HepG2 (cell line): ENCODE data around the gene CACNA1D. TPM values are rescaled to one million over a fixed set of nuclear protein-coding genes. Genes with fewer than 3 reads are reported as not detected.

ENCODE experiments used
- ATF7 ChIP-seq, 2 experiments: fragments of 450-650 bp in 1 of 2; sonication (generic) in 1 of 2; formaldehyde crosslinking in 1 of 2; IDR thresholded peaks; 2 replicates each; pipeline versions ENCODE4 v1.4.0 to v1.6.1; 2016 to 2020; ENCODE audit warnings: antibody characterized with exemption in 1 of 2, mild to moderate bottlenecking in 1 of 2, missing genetic modification reagents in 1 of 2
- CEBPG ChIP-seq: IDR thresholded peaks from 2 replicates; pipeline ENCODE4 v1.6.1; 2016
- E2F2 ChIP-seq: sonication (generic); formaldehyde crosslinking; IDR thresholded peaks from 2 replicates; pipeline ENCODE4 v1.4.0; 2020; ENCODE audit warnings: missing genetic modification reagents, borderline replicate concordance
- FOXK2 ChIP-seq: fragments of 450-650 bp; IDR thresholded peaks from 2 replicates; pipeline ENCODE4 v1.6.1; 2016
- IKZF4 ChIP-seq: sonication (generic); formaldehyde crosslinking; IDR thresholded peaks from 2 replicates; pipeline ENCODE4 v1.5.1; 2020; ENCODE audit warnings: borderline replicate concordance, mild to moderate bottlenecking, low read depth, missing genetic modification reagents; ENCODE audit errors: not compliant biosample characterization
- MAF1 ChIP-seq: sonication (generic); formaldehyde crosslinking; IDR thresholded peaks from 2 replicates; pipeline ENCODE4 v1.5.0; 2020; ENCODE audit warnings: missing genetic modification reagents, borderline replicate concordance
- MED8 ChIP-seq: sonication (generic); formaldehyde crosslinking; IDR thresholded peaks from 2 replicates; pipeline ENCODE4 v1.8.1; 2023; ENCODE audit warnings: mild to moderate bottlenecking, missing genetic modification reagents; ENCODE audit not compliant: insufficient replicate concordance
- NPAS2 ChIP-seq: sonication (generic); formaldehyde crosslinking; IDR thresholded peaks from 2 replicates; pipeline ENCODE4 v1.8.0; 2022; ENCODE audit warnings: mild to moderate bottlenecking, missing genetic modification reagents, borderline replicate concordance
- ONECUT2 ChIP-seq: sonication (generic); formaldehyde crosslinking; IDR thresholded peaks from 2 replicates; pipeline ENCODE4 v1.4.0; 2020; ENCODE audit warnings: missing genetic modification reagents
- RAD51 ChIP-seq: fragments of 450-650 bp; IDR thresholded peaks from 2 replicates; pipeline ENCODE4 v1.6.1; 2016; ENCODE audit warnings: borderline replicate concordance
- RARA ChIP-seq: IDR thresholded peaks from 2 replicates; pipeline ENCODE4 v1.6.1; 2016; ENCODE audit warnings: missing genetic modification reagents, missing compliant biosample characterization
- REST ChIP-seq, 2 experiments: IDR thresholded peaks; 2 replicates each; pipeline ENCODE4 v1.6.1; 2011 to 2012; ENCODE audit warnings: low read length in 2 of 2, borderline replicate concordance in 1 of 2, low read depth in 1 of 2, mild to moderate bottlenecking in 1 of 2, moderate library complexity in 1 of 2
- SNAPC2 ChIP-seq: sonication (generic); formaldehyde crosslinking; IDR thresholded peaks from 2 replicates; pipeline ENCODE4 v1.8.1; 2022; ENCODE audit warnings: mild to moderate bottlenecking, missing genetic modification reagents
- STAT5B ChIP-seq: sonication (generic); formaldehyde crosslinking; IDR thresholded peaks from 2 replicates; pipeline ENCODE4 v1.4.0; 2020; ENCODE audit warnings: missing genetic modification reagents
- TFE3 ChIP-seq: IDR thresholded peaks from 2 replicates; pipeline ENCODE4 v1.6.1; 2016
- YEATS4 ChIP-seq: sonication (generic); formaldehyde crosslinking; IDR thresholded peaks from 2 replicates; pipeline ENCODE4 v1.4.0; 2020; ENCODE audit warnings: missing genetic modification reagents, borderline replicate concordance
- ZBTB21 ChIP-seq: sonication (generic); formaldehyde crosslinking; IDR thresholded peaks from 2 replicates; pipeline ENCODE4 v1.4.0; 2020; ENCODE audit warnings: missing genetic modification reagents
- ZBTB37 ChIP-seq: sonication (generic); formaldehyde crosslinking; IDR thresholded peaks from 2 replicates; pipeline ENCODE4 v1.4.0; 2020; ENCODE audit warnings: mild to moderate bottlenecking, missing genetic modification reagents
- ZFP82 ChIP-seq: sonication (generic); formaldehyde crosslinking; IDR thresholded peaks from 2 replicates; pipeline ENCODE4 v1.5.1; 2020; ENCODE audit warnings: mild to moderate bottlenecking, missing genetic modification reagents, borderline replicate concordance
- ZFP90 ChIP-seq: sonication (generic); formaldehyde crosslinking; IDR thresholded peaks from 2 replicates; pipeline ENCODE4 v1.8.0; 2022; ENCODE audit warnings: missing genetic modification reagents, mild to moderate bottlenecking, inconsistent platforms, borderline replicate concordance
- ZNF670 ChIP-seq: sonication (generic); formaldehyde crosslinking; IDR thresholded peaks from 2 replicates; pipeline ENCODE4 v1.8.0; 2022; ENCODE audit warnings: mild to moderate bottlenecking, missing genetic modification reagents, borderline replicate concordance
- polyA plus RNA-seq, 8 experiments: library from polyadenylated mRNA; depleted of rRNA in 3 of 8; stranded (reverse) in 7 of 8; unstranded in 1 of 8; fragments of >200 nt; fragmentation: Illumina TruSeq in 4 of 8; extraction: Trizol in 4 of 8; gene quantifications; 2 replicates each; pipeline versions ENCODE4 v1.2.1 to v1.2.3, GENCODE V29; 2011 to 2016; ENCODE audit warnings: low read depth in 4 of 8, missing spikeins in 1 of 8, mixed read lengths in 1 of 8; ENCODE audit not compliant: insufficient read depth in 1 of 8
- total RNA-seq, 5 experiments: library from RNA; depleted of rRNA; stranded (reverse); fragments of >200 nt; fragmentation: Illumina TruSeq; extraction: Trizol; gene quantifications; 2 replicates each; pipeline ENCODE4 v1.2.3, GENCODE V29; 2016; ENCODE audit warnings: low read depth in 1 of 5

CACNA1D gene
- total and polyA plus RNA-seq, 2 of the 13 experiments (the other 11 are each of a cell fraction or from before 2014, with no cell fraction given), result 0.26 to 0.38 TPM

GRCh38 chr3:53842436-53843194 is 348.2 kb downstream of the CACNA1D start (continued):
- TF ChIP-seq REST (IDR thresholded peaks at IDR 0.05; ENCODE audit: borderline replicate concordance in 1 of 2, low read depth in 1 of 2, low read length in 2 of 2), result peak in 1 of 2 experiments; percentile 71; a peak in 1 of 4 replicates
- 0 out of 2 replicates have a peak, but pooled peaks have one; percentile 54 for TF ChIP-seq MAF1 (CRISPR knock-in tag)
- peak; percentile 37; the same call in 1 of the 2 replicates for TF ChIP-seq ATF7 (IDR thresholded peaks at IDR 0.05)
- no peak; the same call in 1 of the 2 replicates for TF ChIP-seq ATF7 (CRISPR knock-in tag; IDR thresholded peaks at IDR 0.05)
- peak; percentile 31; the same call in 1 of the 2 replicates for TF ChIP-seq TFE3 (CRISPR knock-in tag)
- TF ChIP-seq ZFP90, result peak; percentile 77; the same call in 1 of the 2 replicates
- 0 out of 2 replicates have a peak, but pooled peaks have one; percentile 45 for TF ChIP-seq ONECUT2 (CRISPR knock-in tag)
- peak; percentile 87; the same call in 1 of the 2 replicates for TF ChIP-seq YEATS4
- TF ChIP-seq MED8 (CRISPR knock-in tag), result peak; percentile 70
- TF ChIP-seq CEBPG, result peak; percentile 59
- TF ChIP-seq ZBTB21 (CRISPR knock-in tag), result peak; percentile 55; the same call in 1 of the 2 replicates
- peak; percentile 74 for TF ChIP-seq RARA (CRISPR knock-in tag)
- peak; percentile 97 for TF ChIP-seq FOXK2
- TF ChIP-seq ZNF670 (CRISPR knock-in tag), result peak; percentile 15; the same call in 1 of the 2 replicates
- TF ChIP-seq SNAPC2 (CRISPR knock-in tag), result peak; percentile 20; the same call in 1 of the 2 replicates
- no peak for TF ChIP-seq E2F2
- TF ChIP-seq IKZF4 (CRISPR knock-in tag), result no peak
- TF ChIP-seq STAT5B (CRISPR knock-in tag), result no peak
- TF ChIP-seq NPAS2 (CRISPR knock-in tag), result no peak
- no peak for TF ChIP-seq RAD51
- TF ChIP-seq ZBTB37, result peak; percentile 91
- no peak; the same call in 1 of the 2 replicates for TF ChIP-seq ZFP82 (CRISPR knock-in tag)
